ENCODE measurements around the gene PTPRA. TPM values are rescaled to one million over a fixed set of nuclear protein-coding genes. Genes with fewer than 3 reads are reported as not detected.

The PTPRA gene
- total and polyA plus RNA-seq, 2 donors (not counting 3 experiments of a cell fraction or from before 2014, with no cell fraction given): 43.2 to 53.4 TPM

- no peaks in the 10 kb centered on the region for H4K20me1 ChIP-seq (replicated peaks; ENCODE audit: control insufficient read depth, extremely low read depth, insufficient read depth, low read length)
- FAIRE-seq (no peak), DNase-seq (ENCODE audit: low read depth, low spot score) (no peak)
- BruUV-seq (replicated peaks): no TSS peak
- POLR2A ChIA-PET: no interaction called here
- H3K9ac ChIP-seq (replicated peaks; ENCODE audit: extremely low read depth, insufficient read depth, low read length): no peak overlapping the region
- peaks cover 32 to 47% of the 10 kb centered on the region in 2 experiments for H3K27me3 ChIP-seq (ENCODE audit: control insufficient read depth in 2 of 2, insufficient read depth in 2 of 2, low read length in 2 of 2)
- no peaks in the 10 kb centered on the region for H3K9me3 ChIP-seq (replicated peaks; ENCODE audit: control insufficient read depth, insufficient read depth, low read length)
- no peak overlapping the region for H3K4me3 ChIP-seq (replicated peaks in 1 of 3; ENCODE audit: insufficient read depth in 1 of 3, low read depth in 1 of 3, low read length in 3 of 3)
- H3K79me2 ChIP-seq (ENCODE audit: control insufficient read depth, insufficient read depth, low read length): no peaks in the 10 kb centered on the region
- no peak overlapping the region for H2AFZ ChIP-seq (ENCODE audit: low read depth, low read length)
- dilution Hi-C loops (cut with MboI; ENCODE audit: extremely low pct_ligation_motif_present, low sequenced_read_pairs): no loop called here
- no peaks in the 10 kb centered on the region for H3K36me3 ChIP-seq (ENCODE audit: control insufficient read depth in 2 of 2, extremely low read depth in 1 of 2, insufficient read depth in 2 of 2, low read length in 2 of 2)
- H3K4me1 ChIP-seq (ENCODE audit: control insufficient read depth, extremely low read depth, insufficient read depth, low read length): peaks cover 2% of the 10 kb centered on the region
- intact Hi-C loops (cut with micrococcal nuclease): no loop called here
- H3K27ac ChIP-seq (ENCODE audit: insufficient read depth, low read depth, low read length): no peak overlapping the region
- H3K4me2 ChIP-seq (ENCODE audit: insufficient read depth, low read length): no peak overlapping the region
- no peak for TF ChIP-seq GATA2 (IDR thresholded peaks at IDR 0.05; ENCODE audit: insufficient read depth, insufficient read length, low read depth, low read length)
- peak; percentile 5 for TF ChIP-seq EZH2 (IDR thresholded peaks at IDR 0.05; ENCODE audit: borderline replicate concordance, low read depth, low read length, severe bottlenecking)
- H3K9me1 ChIP-seq (replicated peaks; ENCODE audit: control insufficient read depth, extremely low read depth, insufficient read depth, low read length): no peaks in the 10 kb centered on the region
- CTCF ChIA-PET: no interaction called here
Measured at GRCh38 chr20:3081641-3082040, 208.4 kb downstream of the PTPRA start.

GRCh38 chr20:3082306-3082951 is 209.1 kb downstream of the PTPRA start:
- H3K9me3 ChIP-seq (replicated peaks; ENCODE audit: control insufficient read depth, insufficient read depth, low read length): no peaks in the 10 kb centered on the region
- POLR2A ChIA-PET: no interaction called here
- peak overlapping the region; percentile 28 for H2AFZ ChIP-seq (ENCODE audit: low read depth, low read length)
- H3K4me3 ChIP-seq (replicated peaks in 1 of 3; ENCODE audit: insufficient read depth in 1 of 3, low read depth in 1 of 3, low read length in 3 of 3): no peak overlapping the region
- FAIRE-seq (no peak), DNase-seq (ENCODE audit: low read depth, low spot score) (no peak)
- no peaks in the 10 kb centered on the region for H4K20me1 ChIP-seq (replicated peaks; ENCODE audit: control insufficient read depth, extremely low read depth, insufficient read depth, low read length)
- intact Hi-C loops (cut with micrococcal nuclease) (no loop called here), dilution Hi-C loops (cut with MboI; ENCODE audit: extremely low pct_ligation_motif_present, low sequenced_read_pairs) (no loop called here)
- no peak overlapping the region for H3K4me2 ChIP-seq (ENCODE audit: insufficient read depth, low read length)
- TF ChIP-seq MAX (IDR thresholded peaks at IDR 0.05; ENCODE audit: insufficient read depth, insufficient read length): no peak
- no peak for TF ChIP-seq CTCF (IDR thresholded peaks at IDR 0.05; ENCODE audit: extremely low read depth in 1 of 2, insufficient read depth in 1 of 2, low read depth in 1 of 2, low read length in 2 of 2)
- TF ChIP-seq MYC (IDR thresholded peaks at IDR 0.05; ENCODE audit: low read depth, low read length): no peak
- no peak for TF ChIP-seq POLR2AphosphoS5 (IDR thresholded peaks at IDR 0.05; ENCODE audit: insufficient read depth, low read depth, low read length)
- TF ChIP-seq EZH2 (IDR thresholded peaks at IDR 0.05; ENCODE audit: borderline replicate concordance, low read depth, low read length, severe bottlenecking): peak; percentile 95
- no peak for TF ChIP-seq JUN (IDR thresholded peaks at IDR 0.05; ENCODE audit: borderline replicate concordance, insufficient read depth, insufficient read length, low read depth)
- H3K79me2 ChIP-seq (ENCODE audit: control insufficient read depth, insufficient read depth, low read length): no peaks in the 10 kb centered on the region
- no peaks in the 10 kb centered on the region for H3K9me1 ChIP-seq (replicated peaks; ENCODE audit: control insufficient read depth, extremely low read depth, insufficient read depth, low read length)
- CTCF ChIA-PET: no interaction called here
- peaks cover 2% of the 10 kb centered on the region for H3K4me1 ChIP-seq (ENCODE audit: control insufficient read depth, extremely low read depth, insufficient read depth, low read length)
- H3K27me3 ChIP-seq (ENCODE audit: control insufficient read depth in 2 of 2, insufficient read depth in 2 of 2, low read length in 2 of 2): peaks cover 32 to 47% of the 10 kb centered on the region in 2 experiments
- no TSS peak for BruUV-seq (replicated peaks)
- no peaks in the 10 kb centered on the region for H3K36me3 ChIP-seq (ENCODE audit: control insufficient read depth in 2 of 2, extremely low read depth in 1 of 2, insufficient read depth in 2 of 2, low read length in 2 of 2)
- no peak overlapping the region for H3K9ac ChIP-seq (replicated peaks; ENCODE audit: extremely low read depth, insufficient read depth, low read length)
- H3K27ac ChIP-seq (ENCODE audit: insufficient read depth, low read depth, low read length): no peak overlapping the region

Data from endothelial cell of umbilical vein (primary cell).